ENCODE data around the gene ADORA2B.

- TF ChIP-seq POLR2A (IDR thresholded peaks at IDR 0.05) (no peak), CTCF (IDR thresholded peaks at IDR 0.05) (no peak)
These were observed 62.5 kb downstream of the ADORA2B start for GRCh38 chr17:16007439-16007838.

Data from adrenal gland (tissue), 5 donors.